Transverse colon (tissue), 4 donors: ENCODE data around the gene COL8A1.

Experiments used
- EP300 ChIP-seq: sonication (generic); formaldehyde crosslinking; IDR thresholded peaks from one replicate; pipeline ENCODE4 v1.6.1; 2017; ENCODE audit warnings: antibody characterized with exemption, low read depth
- POLR2A ChIP-seq: fragments of 450-650 bp; IDR thresholded peaks from one replicate; pipeline ENCODE4 v1.6.1; 2016; ENCODE audit warnings: antibody characterized with exemption, mild to moderate bottlenecking, moderate library complexity
- POLR2AphosphoS5 ChIP-seq, 3 donors: sonication (generic); formaldehyde crosslinking; IDR thresholded peaks; one replicate each; pipeline ENCODE4 v1.6.1; 2016; ENCODE audit warnings: antibody characterized with exemption in 3 of 3
- TF ChIP-seq, protein P1 (sequence below), 5 experiments: fragments of 200-600 bp in 3 of 5; fragments of 450-650 bp in 2 of 5; sonication (generic) in 3 of 5; IDR thresholded peaks; 1 replicate in 2 of 5; 2 replicates in 3 of 5; pipeline ENCODE4 v1.5.1; 2016 to 2017; ENCODE audit warnings: antibody characterized with exemption in 5 of 5, inconsistent platforms in 3 of 5, mild to moderate bottlenecking in 2 of 5, moderate library complexity in 1 of 5

DNA sequence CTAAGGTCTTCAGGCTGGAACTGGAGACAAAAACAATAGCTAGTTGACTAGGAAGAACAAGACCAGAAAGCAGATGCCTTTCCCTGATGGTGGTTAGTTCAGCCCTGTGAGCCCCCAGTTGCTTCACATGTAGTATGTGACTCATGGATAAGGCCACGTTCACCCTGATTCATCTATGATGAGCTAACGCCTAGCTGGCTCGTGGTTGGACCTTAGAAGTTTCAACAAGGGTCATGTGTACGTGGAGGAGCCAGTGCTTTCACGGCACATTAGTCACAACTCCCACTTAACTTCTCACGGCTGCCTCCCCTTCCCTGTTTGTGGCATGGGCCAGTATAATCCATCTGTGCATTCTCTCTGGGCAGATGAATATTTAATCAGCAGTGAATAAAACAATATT lies 20.6 kb downstream of the COL8A1 start:
- TF ChIP-seq, protein P1, sequence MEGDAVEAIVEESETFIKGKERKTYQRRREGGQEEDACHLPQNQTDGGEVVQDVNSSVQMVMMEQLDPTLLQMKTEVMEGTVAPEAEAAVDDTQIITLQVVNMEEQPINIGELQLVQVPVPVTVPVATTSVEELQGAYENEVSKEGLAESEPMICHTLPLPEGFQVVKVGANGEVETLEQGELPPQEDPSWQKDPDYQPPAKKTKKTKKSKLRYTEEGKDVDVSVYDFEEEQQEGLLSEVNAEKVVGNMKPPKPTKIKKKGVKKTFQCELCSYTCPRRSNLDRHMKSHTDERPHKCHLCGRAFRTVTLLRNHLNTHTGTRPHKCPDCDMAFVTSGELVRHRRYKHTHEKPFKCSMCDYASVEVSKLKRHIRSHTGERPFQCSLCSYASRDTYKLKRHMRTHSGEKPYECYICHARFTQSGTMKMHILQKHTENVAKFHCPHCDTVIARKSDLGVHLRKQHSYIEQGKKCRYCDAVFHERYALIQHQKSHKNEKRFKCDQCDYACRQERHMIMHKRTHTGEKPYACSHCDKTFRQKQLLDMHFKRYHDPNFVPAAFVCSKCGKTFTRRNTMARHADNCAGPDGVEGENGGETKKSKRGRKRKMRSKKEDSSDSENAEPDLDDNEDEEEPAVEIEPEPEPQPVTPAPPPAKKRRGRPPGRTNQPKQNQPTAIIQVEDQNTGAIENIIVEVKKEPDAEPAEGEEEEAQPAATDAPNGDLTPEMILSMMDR (IDR thresholded peaks at IDR 0.05): no peak
- TF ChIP-seq POLR2A (no peak), POLR2AphosphoS5 (IDR thresholded peaks at IDR 0.05) (no peak), EP300 (no peak)
